HG03135 (cell line): ENCODE data around the gene EPG5.
A peak's percentile ranks its signal among the peaks of the same experiment; 100 is the strongest.
"Not testable (repeated sequence)": the region's sequence is repeated elsewhere in the genome, so short reads cannot be mapped to it uniquely, and the experiment has no call there.

Source experiments
- ATAC-seq: cut with Tn5 transposase; IDR thresholded peaks from one replicate; pipeline ENCODE4 v1.9.1; 2021; ENCODE audit warnings: mild to moderate bottlenecking, moderate library complexity; ENCODE audit not compliant: unreplicated experiment

EPG5 gene

DNA sequence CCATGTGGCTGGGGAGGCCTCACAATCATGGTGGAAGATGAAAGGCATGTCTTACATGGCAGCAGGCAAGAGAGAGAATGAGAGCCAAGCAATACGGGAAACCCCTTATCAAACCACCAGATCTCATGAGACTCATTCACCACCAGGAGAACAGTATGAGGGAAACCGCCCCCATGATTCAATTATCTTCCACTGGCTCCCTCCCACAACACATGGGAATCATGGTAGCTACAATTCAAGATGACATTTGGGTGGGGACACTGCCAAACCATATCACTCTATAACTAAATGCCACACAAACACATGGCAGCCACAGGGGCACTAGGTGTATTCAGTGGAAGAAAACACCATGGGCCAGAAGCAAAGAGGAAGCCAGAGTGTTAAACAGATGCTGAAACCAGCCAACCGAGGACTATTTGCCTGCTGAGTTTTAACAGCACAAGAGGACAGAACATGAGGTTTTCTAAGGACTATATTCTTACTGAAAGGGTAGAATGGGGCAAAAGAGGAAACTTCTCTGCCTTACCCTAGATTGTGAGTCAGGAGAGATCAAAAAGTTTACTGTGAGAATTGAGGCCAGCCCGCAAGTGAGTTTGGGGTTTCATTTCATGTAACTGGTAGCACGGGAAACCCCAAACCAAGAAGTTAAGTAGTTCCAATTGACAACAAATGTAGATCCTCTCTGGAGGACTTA is 92.5 kb downstream of the EPG5 start:
- peak; percentile 89 for ATAC-seq

DNA sequence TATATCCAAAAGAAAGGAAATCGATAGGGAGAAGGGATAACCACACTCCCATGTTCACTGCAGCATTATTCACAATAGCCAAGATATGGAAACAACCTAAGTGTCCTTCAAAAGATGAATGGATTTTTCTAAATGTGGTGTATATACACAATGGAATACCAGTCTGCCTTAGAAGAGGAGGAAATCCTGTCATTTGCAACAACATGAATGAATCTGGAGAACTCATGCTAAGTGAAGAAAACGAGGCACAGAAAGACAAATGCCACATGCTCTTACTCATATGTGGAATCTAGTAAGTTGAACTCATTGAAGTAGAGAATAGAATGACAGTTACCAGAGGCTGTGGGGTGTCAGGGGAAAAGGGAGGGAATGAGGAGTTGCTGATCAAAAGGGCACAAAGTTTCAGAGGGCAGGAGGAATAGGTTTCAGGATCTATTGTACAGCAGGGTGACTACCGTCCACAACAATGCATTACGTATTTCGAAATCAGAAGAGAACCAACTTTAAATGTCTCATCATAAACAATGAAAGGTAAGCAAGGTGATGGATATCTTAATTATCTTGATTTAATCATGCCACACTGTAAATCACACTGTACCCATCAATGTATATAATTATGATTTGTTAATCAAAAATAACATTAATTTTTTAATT is 95.6 kb downstream of the EPG5 start:
- no peak for ATAC-seq

DNA sequence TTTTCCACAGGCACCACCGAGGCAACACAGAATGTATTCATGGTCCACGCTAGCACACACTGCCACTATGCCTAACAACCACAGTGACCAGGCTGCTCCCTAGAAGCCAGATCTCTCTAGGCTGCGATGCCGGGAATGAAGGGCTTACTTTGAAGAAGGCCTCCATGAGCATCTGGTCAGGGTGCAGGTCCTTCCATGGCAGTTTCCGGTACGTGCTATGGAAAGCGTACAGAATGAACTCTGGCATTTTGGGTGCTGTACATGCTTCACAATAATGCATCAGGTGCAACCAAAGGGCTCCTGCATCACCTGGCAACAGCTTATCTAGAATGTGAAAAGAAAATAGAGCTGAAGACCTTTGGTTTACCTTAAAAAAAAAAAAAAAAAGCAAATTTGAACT is 96.7 kb downstream of the EPG5 start:
- no peak for ATAC-seq

DNA sequence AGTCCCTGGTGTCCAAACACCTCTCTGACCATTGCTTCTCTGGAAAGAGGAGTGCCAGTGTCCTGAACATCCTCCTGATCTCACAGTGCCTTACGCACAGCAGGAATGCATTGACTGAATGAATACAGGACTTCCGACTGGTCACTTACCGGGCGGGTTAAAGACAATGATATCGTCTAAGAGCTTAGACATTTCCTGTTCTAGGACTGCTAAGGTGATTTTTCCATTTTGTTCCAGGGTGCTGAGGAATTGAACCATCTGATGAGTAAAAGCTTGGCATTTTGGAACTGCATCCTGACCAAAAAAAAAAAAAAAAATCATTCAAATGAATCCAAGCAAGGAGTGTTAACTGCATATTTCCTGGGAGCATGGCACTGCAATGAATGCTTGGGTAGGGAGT is 101.7 kb downstream of the EPG5 start:
- ATAC-seq = no peak

DNA sequence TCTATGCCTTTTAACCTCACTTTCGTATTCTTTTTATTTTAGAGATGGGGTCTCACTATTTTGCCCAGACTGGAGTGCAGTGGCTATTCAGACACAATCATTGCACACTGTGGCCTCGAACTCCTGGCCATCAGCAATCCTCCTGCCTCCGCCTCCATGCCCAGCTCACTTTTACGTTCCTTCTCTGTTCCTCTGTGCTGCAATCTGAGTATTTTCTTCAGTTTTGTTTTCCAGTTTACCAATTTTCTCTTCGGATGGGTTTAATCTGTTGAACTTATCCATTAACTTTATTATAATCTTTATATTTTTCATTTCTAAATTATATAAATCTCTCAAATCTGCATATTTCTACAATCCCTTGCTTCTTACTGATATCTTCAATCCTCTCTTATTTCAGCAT is 103.0 kb downstream of the EPG5 start:
- no peak for ATAC-seq

DNA sequence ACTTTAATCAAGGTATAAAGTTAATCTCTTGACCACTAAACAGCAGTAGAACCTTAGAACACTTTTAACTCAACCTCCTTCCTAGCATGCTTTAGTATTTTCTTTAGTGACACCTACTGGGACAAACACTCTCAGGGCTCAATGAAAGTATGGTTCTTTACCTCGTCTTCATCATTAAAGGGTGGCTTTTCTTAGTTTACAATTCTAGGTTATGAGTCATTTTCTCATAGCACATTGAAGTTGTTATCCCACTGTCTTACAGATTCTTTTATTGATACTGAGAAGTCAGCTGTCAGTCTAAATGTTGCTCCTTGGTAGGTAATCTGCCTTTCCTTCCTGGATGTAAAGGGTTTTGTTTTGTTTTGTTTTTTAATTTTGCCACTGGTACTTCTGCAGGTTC is 103.7 kb downstream of the EPG5 start:
- no peak for ATAC-seq

DNA sequence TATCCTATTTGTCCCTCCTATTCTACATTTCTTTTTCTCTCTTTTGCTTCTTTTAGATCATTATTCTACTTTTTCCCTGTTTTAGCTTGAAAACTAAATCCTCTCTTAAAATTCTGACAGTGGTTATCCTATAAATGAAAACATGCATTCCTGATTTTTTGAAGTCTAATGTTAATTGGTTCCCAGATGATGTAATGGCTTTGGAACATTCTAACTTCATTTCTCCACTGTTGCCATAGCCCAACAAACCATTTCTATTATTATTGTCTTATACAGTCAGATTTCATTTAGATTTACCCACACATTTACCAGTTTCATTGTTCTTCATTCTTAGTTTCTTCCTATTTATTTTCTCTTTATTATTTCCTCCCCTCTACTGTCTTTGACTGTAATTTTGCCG is 105.2 kb downstream of the EPG5 start:
- ATAC-seq = no peak

DNA sequence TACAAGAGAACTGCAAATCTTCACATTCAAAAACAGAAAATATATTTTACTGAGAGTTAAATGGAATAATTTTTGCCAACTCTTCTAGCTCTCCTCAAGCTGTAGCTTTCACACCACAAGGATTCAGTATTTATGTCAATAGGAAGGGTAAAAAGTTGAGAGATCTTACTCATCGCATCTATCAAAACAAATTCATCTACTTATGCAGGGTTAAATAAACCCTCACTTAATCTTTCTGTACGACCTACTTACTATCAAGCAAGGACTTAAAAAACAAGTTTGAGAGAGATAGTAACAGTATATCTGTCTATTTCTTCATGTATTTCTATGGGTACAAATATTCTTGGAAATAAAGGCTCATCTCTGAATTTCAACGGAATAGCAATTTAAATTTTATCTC is 106.2 kb downstream of the EPG5 start:
- no peak for ATAC-seq

DNA sequence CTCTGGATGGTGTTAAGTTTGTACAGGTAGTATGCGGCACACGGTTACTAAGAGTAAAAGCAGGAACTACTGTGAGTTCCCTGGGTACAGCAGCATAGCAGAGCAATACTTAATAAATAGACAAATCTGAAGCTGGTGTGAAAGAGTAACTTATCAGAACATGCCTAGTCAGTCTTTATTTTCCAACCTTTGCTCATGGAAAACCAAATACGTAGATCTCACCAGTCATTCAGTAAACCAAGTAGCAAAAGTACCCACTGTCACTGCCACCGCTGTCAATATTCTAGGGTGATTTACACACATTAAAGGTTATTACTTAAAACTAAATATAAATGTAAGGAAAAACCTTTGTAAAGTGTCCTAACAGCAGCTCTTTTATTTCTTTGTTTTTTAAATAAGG is 106.6 kb downstream of the EPG5 start:
- ATAC-seq = no peak

DNA sequence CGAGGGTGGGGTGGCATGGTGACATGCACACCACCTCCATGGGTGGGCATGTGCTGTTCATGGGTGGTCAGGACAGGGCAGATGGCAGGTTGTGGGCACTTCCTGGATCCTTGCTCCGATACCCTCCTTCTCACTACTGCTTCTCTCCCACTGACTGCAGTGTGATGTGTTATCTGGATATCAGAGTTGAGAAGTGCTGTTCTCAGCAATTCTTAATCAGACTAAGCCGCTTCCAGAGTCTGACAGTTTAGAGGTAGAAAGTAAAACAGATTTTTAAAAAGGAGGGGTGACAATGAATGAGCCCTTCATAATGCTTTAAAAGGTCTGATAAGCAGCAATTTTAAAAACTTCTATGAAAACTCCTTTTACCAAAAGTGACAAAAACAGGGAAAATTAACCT is 107.8 kb downstream of the EPG5 start:
- no peak for ATAC-seq

DNA sequence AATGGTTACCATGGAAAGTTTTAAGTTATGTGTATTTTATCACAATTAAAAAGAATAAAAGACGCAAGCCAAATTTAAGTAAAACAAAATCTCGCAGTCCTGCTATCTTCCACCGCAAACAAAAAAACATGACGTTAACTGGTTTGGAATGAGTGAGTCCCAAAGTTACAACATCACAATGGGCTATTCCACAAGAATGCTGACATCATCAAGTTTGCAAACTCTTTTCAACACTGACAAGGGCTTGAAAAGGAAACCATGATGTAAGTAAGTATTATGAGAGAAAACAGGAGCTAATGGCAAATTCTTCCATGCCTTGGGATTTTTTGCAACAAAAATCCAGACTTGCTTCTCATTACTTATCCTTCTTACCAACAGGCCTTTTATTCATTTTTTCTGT is 110.6 kb downstream of the EPG5 start:
- ATAC-seq = no peak

DNA sequence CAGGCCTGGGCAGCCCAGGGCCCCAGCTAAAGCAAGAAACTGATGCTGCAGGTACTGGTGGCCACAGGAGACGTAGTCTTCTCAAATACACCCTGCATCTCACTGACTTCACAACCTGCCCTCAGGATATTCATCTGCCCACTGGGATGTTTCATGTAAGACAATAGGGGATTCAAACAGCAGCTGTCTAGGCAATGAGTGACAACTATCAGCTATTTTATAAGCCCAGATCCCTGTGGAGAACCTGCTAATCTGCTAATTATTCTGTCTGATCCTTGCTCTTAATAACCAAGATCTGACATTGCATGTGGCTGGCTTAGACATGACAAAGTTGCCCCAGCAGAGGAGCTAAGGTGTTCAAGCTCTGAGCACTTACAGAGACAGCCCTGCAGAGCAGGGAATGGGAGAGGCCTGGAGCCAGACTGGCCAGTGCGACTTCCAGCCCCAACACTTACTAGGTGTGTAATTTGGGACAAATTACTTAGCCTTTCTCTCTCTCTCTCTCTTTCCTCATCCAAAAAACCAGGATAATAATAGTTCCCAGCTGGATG is 113.0 kb downstream of the EPG5 start:
- no peak for ATAC-seq

DNA sequence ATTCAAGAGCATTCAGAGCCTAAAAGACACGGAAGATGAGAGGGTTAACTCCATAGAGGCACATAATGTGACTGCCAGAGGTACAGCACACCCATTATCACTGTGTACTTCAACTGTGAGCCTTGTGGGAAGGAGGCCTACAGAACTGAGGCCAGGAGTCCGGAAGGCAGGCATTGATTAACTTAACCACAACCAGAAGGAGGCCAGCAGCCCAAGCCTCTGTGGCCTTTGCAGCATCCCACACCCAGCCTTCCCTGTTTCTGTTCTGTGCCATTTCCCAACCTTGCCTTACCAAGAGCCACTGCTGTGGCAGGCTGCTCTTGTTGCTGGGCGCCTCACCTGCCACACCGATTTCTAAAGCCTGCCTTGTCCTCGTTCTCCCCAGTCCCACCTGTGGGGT is 114.5 kb downstream of the EPG5 start:
- ATAC-seq = no peak

DNA sequence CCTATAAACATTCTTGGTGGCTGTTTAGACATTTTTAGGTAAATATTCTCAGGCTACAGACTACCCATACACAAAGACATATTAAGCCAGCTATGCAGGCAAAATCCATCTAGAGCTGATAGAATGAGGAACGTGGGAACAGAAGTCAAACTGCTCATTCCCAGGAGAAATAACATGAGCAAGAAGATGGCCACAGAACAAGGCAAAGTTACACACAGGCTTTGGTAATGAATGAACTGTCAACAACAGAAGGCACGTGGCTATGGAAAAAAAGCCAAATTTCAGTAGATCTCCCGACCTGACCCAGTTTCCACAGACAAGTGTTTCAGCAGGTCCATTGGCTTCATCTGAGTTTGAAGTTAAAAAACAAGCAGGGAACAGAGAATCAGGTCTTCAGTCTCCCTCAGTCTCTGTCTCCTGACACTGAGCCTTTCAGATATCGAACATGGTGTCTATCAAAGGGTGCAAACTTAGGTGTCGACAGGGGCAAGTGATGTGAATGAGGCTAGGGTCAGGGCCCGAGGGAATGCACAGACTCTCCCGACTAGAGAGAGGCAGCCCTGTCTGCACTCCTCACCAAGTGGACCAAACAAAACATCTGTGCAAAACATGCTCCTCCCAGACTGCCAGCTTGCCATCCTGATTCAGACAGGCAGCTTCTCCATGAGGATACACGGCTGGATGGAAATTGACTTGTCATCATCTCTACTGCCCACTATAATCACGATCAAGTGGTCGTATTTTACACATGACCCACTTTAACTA is 115.8 kb downstream of the EPG5 start:
- no peak for ATAC-seq

DNA sequence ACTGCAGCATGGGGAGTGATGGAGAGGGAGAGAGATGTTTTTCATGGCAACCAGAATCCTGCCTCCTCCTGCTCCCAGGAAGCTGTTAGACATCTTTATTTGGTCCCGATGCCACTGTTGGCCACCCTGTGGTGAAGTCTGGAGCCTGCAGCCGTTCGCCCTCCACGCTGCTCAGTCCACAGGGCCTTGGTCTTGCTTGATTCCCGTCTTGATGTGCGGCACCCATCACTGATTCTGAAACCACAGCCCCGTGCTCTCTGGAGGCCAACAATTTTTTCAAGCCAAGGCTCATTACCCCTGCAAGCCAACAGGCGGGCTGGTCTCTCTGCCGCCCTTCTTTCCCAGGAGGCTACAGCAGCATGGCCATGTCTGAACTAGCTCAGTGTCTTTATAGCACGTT is 117.1 kb downstream of the EPG5 start:
- ATAC-seq = no peak

DNA sequence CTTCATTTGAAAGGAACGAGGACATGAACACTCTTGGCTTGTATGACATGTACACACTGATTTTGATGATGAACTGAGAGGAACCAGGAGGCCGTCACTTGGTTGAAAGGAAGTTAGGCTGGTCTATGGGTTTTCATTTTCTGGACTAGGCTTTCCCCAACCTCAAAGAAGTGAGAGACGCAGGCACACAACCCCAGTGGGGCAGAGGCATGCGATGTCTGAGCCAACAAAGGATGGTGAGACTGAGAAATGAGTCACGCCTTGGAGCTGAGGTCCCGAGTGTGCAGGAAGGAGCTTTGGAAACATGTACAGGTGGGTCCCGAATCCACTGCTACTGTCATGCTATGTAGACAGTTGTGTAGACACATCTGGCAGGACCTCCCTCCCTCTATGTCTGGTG is 117.6 kb downstream of the EPG5 start:
- ATAC-seq = no peak

DNA sequence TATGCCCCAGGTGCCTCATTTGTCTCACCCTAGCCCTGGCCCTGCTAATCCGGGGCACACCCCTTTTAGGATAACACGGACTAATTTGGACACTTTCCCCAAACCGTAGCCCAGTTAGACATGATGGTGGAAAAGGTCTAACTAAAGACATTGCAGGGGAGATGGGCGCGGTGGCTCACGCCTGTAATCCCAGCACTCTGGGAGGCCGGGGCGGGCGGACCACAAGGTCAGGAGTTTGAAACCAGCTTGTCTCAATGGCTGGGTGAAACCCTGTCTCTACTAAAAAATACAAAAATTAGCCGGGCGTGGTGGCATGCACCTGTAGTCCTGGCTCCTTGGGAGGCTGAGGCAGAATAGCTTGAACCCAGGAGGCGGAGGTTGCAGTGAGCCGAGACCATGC is 118.5 kb downstream of the EPG5 start:
- not testable (repeated sequence) for ATAC-seq

DNA sequence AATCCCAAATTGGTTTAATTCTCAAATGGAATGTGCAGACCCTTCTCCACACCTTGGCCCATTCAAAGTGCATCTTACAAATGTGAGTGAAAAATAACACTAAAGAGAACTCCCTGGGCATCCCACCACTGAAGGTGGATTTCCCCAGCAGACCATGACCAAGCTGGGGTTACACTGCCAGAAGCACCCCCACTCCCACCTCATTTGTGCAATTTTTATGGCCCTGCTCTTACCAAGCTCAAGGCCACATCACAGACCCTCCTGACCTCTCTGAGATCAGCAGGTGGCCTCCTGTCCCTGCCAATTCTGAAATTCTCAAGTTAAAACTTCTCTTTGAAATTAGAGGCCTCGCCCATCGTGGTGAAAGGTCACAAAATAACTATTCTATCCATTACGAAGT is 120.0 kb downstream of the EPG5 start:
- no peak for ATAC-seq

DNA sequence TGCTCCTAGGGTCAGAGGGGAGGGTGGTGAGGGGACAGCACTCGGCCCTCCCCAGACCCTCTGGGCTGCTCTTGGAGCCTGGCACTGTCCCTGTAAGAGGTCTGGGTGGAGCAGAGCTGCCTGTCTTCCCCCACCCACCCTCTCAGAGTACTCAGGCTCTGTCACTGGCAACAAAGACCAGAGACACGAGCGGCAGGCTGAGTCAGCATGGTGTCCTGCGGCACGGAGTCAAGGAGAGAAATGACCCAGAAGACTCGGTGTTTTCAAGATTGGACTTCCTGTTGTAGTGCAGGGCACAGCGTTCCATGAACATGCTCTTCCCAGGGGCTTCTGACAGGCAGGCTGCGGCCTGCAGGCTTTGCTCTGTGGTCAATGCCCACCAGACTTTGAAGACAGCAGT is 121.7 kb downstream of the EPG5 start:
- no peak for ATAC-seq

DNA sequence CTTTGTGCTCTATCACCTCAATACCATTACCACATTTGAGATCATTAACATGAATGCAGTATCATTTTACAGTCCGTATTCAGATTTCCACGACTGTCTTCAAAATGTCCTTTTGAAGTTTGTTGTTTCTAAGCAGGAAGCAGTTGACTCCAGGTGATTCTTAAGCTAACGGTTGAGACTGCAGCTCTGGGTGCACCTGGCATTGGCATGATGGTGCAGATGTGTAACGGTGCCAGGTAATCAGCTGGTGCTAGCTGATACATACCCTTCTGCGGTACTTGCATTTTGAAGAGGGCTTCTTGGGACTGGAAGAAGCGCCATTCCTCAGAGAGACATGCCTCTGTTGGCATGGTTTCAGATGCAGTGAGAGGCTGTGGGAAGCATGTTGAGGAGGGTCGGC is 122.2 kb downstream of the EPG5 start:
- ATAC-seq = no peak

DNA sequence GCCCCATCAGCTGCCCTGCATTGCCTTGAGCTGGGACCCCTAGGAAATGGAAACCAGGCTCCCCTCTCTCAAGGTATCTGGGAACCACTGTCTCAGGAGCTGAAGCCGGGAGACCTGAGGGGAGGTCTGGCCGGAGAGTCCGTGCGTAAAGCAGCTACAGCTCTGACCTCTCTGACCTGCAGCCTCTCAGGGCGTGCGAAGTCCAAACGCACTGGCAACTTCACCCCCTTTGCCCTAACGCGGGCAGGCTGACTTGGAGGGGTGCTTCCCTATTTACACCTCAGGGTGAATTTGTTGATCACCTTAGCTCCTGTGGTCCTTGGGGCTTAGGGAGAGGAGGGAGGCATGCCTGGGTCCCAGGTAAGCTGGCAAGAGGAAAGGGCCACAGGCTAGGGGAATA is 124.1 kb downstream of the EPG5 start:
- no peak for ATAC-seq
